CD4-positive, CD25-positive, alpha-beta regulatory T cell (primary cell): ENCODE results near the gene DGCR6L. TPM values are rescaled to one million over a fixed set of nuclear protein-coding genes. Genes with fewer than 3 reads are reported as not detected.
"Not testable (repeated sequence)": the region's sequence is repeated elsewhere in the genome, so short reads cannot be mapped to it uniquely, and the experiment has no call there.

Source experiments
- ATAC-seq, 2 donors: fragments of 150-1000 bp; cut with Tn5 transposase; one replicate each; pipeline ENCODE4 v1.10.0; 2021; ENCODE audit warnings: low read depth in 2 of 2, moderate number of reproducible peaks in 2 of 2, moderate library complexity in 1 of 2
- DNase-seq, 3 donors: peaks; one replicate each; pipeline versions ENCODE4 v3.0.0 to v3.0.0-alpha.2; 2012 to 2022; ENCODE audit warnings: mixed read lengths in 1 of 3
- H3K27ac ChIP-seq: one replicate; pipeline ENCODE4 v1.7.0; 2013; ENCODE audit warnings: mild to moderate bottlenecking, low read length; ENCODE audit not compliant: insufficient read depth, poor library complexity, severe bottlenecking
- H3K27me3 ChIP-seq: one replicate; pipeline ENCODE4 v1.7.0; 2013; ENCODE audit warnings: low read length; ENCODE audit not compliant: control insufficient read depth, insufficient read depth
- H3K36me3 ChIP-seq: one replicate; pipeline ENCODE4 v1.7.0; 2013; ENCODE audit warnings: mild to moderate bottlenecking, low read length, moderate library complexity; ENCODE audit not compliant: control insufficient read depth, insufficient read depth
- H3K4me1 ChIP-seq: 2 replicates; pipeline ENCODE4 v1.7.0; 2013; ENCODE audit warnings: mild to moderate bottlenecking, low read length; ENCODE audit not compliant: insufficient read depth, control insufficient read depth, poor library complexity, severe bottlenecking
- H3K4me3 ChIP-seq: one replicate; pipeline ENCODE4 v1.7.0; 2013; ENCODE audit warnings: low read depth, mild to moderate bottlenecking, low read length, moderate library complexity
- H3K9me3 ChIP-seq, 2 experiments: 1 replicate in 1 of 2; 2 replicates in 1 of 2; pipeline ENCODE4 v1.7.0; 2013; ENCODE audit warnings: low read length in 2 of 2, mild to moderate bottlenecking in 1 of 2, moderate library complexity in 1 of 2; ENCODE audit not compliant: control insufficient read depth in 2 of 2
- H3K27ac Mint-ChIP-seq, 3 donors: one replicate each; pipeline ENCODE4 v1.8.0; 2020 to 2022; ENCODE audit warnings: mild to moderate bottlenecking in 3 of 3, mixed read lengths in 3 of 3, moderate library complexity in 2 of 3
- H3K27me3 Mint-ChIP-seq: one replicate; pipeline ENCODE4 v1.8.0; 2022; ENCODE audit warnings: mild to moderate bottlenecking, mixed read lengths
- H3K36me3 Mint-ChIP-seq: one replicate; pipeline ENCODE4 v1.8.0; 2020; ENCODE audit warnings: mixed read lengths
- H3K4me1 Mint-ChIP-seq, 4 donors: one replicate each; pipeline ENCODE4 v1.8.0; 2020 to 2022; ENCODE audit warnings: mixed read lengths in 4 of 4, mild to moderate bottlenecking in 1 of 4
- H3K4me3 Mint-ChIP-seq, 4 donors: one replicate each; pipeline ENCODE4 v1.8.0; 2020 to 2022; ENCODE audit warnings: mild to moderate bottlenecking in 4 of 4, mixed read lengths in 4 of 4, moderate library complexity in 3 of 4
- H3K9me3 Mint-ChIP-seq, 7 donors: one replicate each; pipeline ENCODE4 v1.8.0; 2020 to 2022; ENCODE audit warnings: mixed read lengths in 7 of 7, mild to moderate bottlenecking in 3 of 7, moderate library complexity in 2 of 7
- polyA plus RNA-seq, 4 donors: library from polyadenylated mRNA; unstranded; fragments of 300-500 nt; fragmentation: Illumina TruSeq; gene quantifications; one replicate each; pipeline ENCODE4 v1.2.3, GENCODE V29; 2021
- total RNA-seq: library from RNA; stranded (reverse); gene quantifications from one replicate; pipeline ENCODE4 v1.2.3, GENCODE V29; 2022

Gene DGCR6L
- total and polyA plus RNA-seq, 5 donors from 2014 or later, result 28.7 to 123 (median 111) TPM

- not testable (repeated sequence) for H3K27ac Mint-ChIP-seq, H3K4me3 Mint-ChIP-seq, H3K36me3 Mint-ChIP-seq, H3K4me1 ChIP-seq, H3K4me1 Mint-ChIP-seq, H3K9me3 ChIP-seq, H3K36me3 ChIP-seq, H3K27me3 Mint-ChIP-seq, H3K4me3 ChIP-seq, ATAC-seq, H3K27me3 ChIP-seq, H3K27ac ChIP-seq, H3K9me3 Mint-ChIP-seq
- peak in 1 of 3 donors; percentile 14 for DNase-seq
Measured at GRCh38 chr22:20346553-20346952, 26.7 kb upstream of the DGCR6L start.

- not testable (repeated sequence) for H3K36me3 Mint-ChIP-seq, H3K4me3 ChIP-seq, H3K4me3 Mint-ChIP-seq, H3K9me3 ChIP-seq, H3K27me3 ChIP-seq, ATAC-seq, H3K4me1 Mint-ChIP-seq, H3K4me1 ChIP-seq, H3K27me3 Mint-ChIP-seq, H3K27ac ChIP-seq, H3K9me3 Mint-ChIP-seq, H3K36me3 ChIP-seq, H3K27ac Mint-ChIP-seq
- peak in 1 of 3 donors; percentile 13 for DNase-seq
Measured at GRCh38 chr22:20338291-20338690, 18.4 kb upstream of the DGCR6L start.

- not testable (repeated sequence) for H3K36me3 Mint-ChIP-seq, DNase-seq, H3K27ac ChIP-seq, ATAC-seq, H3K27me3 Mint-ChIP-seq, H3K4me3 Mint-ChIP-seq, H3K9me3 Mint-ChIP-seq, H3K4me1 Mint-ChIP-seq, H3K4me1 ChIP-seq, H3K36me3 ChIP-seq, H3K27me3 ChIP-seq, H3K4me3 ChIP-seq, H3K27ac Mint-ChIP-seq, H3K9me3 ChIP-seq
Measured at GRCh38 chr22:20337807-20338206, 17.9 kb upstream of the DGCR6L start.

GRCh38 chr22:20336561-20336960 is 16.7 kb upstream of the DGCR6L start:
- H3K4me1 ChIP-seq, H3K36me3 Mint-ChIP-seq, H3K4me3 Mint-ChIP-seq, ATAC-seq, H3K27ac Mint-ChIP-seq, H3K36me3 ChIP-seq, H3K4me1 Mint-ChIP-seq, H3K27me3 ChIP-seq, H3K9me3 ChIP-seq, H3K9me3 Mint-ChIP-seq, H3K4me3 ChIP-seq, H3K27me3 Mint-ChIP-seq, H3K27ac ChIP-seq, DNase-seq: not testable (repeated sequence)

- H3K9me3 ChIP-seq, H3K36me3 Mint-ChIP-seq: not testable (repeated sequence)
- DNase-seq, result peak in 1 of 3 donors; percentile 31
Measured at GRCh38 chr22:20328569-20328930, 8.7 kb upstream of the DGCR6L start.

GRCh38 chr22:20325996-20326395 is 6.1 kb upstream of the DGCR6L start:
- not testable (repeated sequence) for H3K27me3 ChIP-seq, H3K27ac ChIP-seq, DNase-seq, H3K36me3 Mint-ChIP-seq, ATAC-seq, H3K9me3 ChIP-seq, H3K36me3 ChIP-seq, H3K4me3 ChIP-seq, H3K9me3 Mint-ChIP-seq, H3K27ac Mint-ChIP-seq, H3K4me3 Mint-ChIP-seq, H3K27me3 Mint-ChIP-seq
- H3K4me1 Mint-ChIP-seq, result peaks cover 14 to 51% (median 20%) of the 10 kb centered on the region in 4 donors
- peaks cover 21% of the 10 kb centered on the region for H3K4me1 ChIP-seq

More at GRCh38 chr22:20328569-20328930, 8.7 kb upstream of the DGCR6L start:
- H3K4me1 ChIP-seq, H3K27me3 Mint-ChIP-seq, H3K27me3 ChIP-seq, ATAC-seq, H3K9me3 Mint-ChIP-seq, H3K27ac ChIP-seq, H3K36me3 ChIP-seq, H3K4me3 ChIP-seq: not testable (repeated sequence)
- peak overlapping the region; percentile 34 to 87 (median 83) for H3K27ac Mint-ChIP-seq
- H3K4me3 Mint-ChIP-seq, result peak overlapping the region in 2 of 4 donors; percentile 87 to 94
- peaks cover 7 to 29% (median 11%) of the 10 kb centered on the region in 4 donors for H3K4me1 Mint-ChIP-seq

- peaks cover 0 to 2% (median 0%) of the 10 kb centered on the region in 7 donors for H3K9me3 Mint-ChIP-seq
- peaks cover 5% of the 10 kb centered on the region for H3K27me3 Mint-ChIP-seq
- Histone ChIP-seq H3K9me3 (no peaks in the 10 kb centered on the region), H3K4me3 (no peak overlapping the region), H3K4me1 (peaks cover 30% of the 10 kb centered on the region), H3K36me3 (no peaks in the 10 kb centered on the region), H3K27ac (no peak overlapping the region), H3K27me3 (no peaks in the 10 kb centered on the region)
- peak overlapping the region in 2 of 3 donors; percentile 60 to 75 for H3K27ac Mint-ChIP-seq
- H3K4me3 Mint-ChIP-seq, result peak overlapping the region in 2 of 4 donors; percentile 66 to 75
- no peaks in the 10 kb centered on the region for H3K36me3 Mint-ChIP-seq
- H3K4me1 Mint-ChIP-seq, result peaks cover 14 to 59% (median 24%) of the 10 kb centered on the region in 4 donors
- DNase-seq, result peak in 2 of 3 donors; percentile 21 to 52
- no peak for ATAC-seq
Measured at GRCh38 chr22:20324139-20324516, 4.3 kb upstream of the DGCR6L start.

GRCh38 chr22:20321552-20322211 is 1.8 kb upstream of the DGCR6L start:
- ATAC-seq, H3K9me3 Mint-ChIP-seq, H3K27me3 Mint-ChIP-seq, H3K4me3 ChIP-seq, DNase-seq, H3K36me3 ChIP-seq, H3K9me3 ChIP-seq, H3K27me3 ChIP-seq, H3K27ac ChIP-seq, H3K36me3 Mint-ChIP-seq: not testable (repeated sequence)
- Mint-ChIP-seq H3K27ac (peak overlapping the region; percentile 15 to 78 (median 23)), H3K4me3 (peak overlapping the region; percentile 21 to 96 (median 82)), H3K4me1 (peaks cover 5 to 64% (median 33%) of the 10 kb centered on the region in 4 donors)
- peaks cover 47% of the 10 kb centered on the region for H3K4me1 ChIP-seq
